HG02943 (cell line): ENCODE data around the gene SHLD1.
"Not testable (repeated sequence)": the region's sequence is repeated elsewhere in the genome, so short reads cannot be mapped to it uniquely, and the experiment has no call there.

ENCODE experiments used
- ATAC-seq: cut with Tn5 transposase; IDR thresholded peaks from one replicate; pipeline ENCODE4 v1.9.1; 2021; ENCODE audit warnings: mild to moderate bottlenecking, low read depth, moderate library complexity; ENCODE audit not compliant: unreplicated experiment

SHLD1 gene

GRCh38 chr20:5779071-5779900 lies 29.1 kb downstream of the SHLD1 start:
- no peak for ATAC-seq

GRCh38 chr20:5780846-5781217 lies 30.6 kb downstream of the SHLD1 start:
- no peak for ATAC-seq

- ATAC-seq: not testable (repeated sequence)
These were observed 31.2 kb downstream of the SHLD1 start for GRCh38 chr20:5781367-5781766.

GRCh38 chr20:5781798-5782750 lies 31.9 kb downstream of the SHLD1 start:
- ATAC-seq: no peak

- no peak for ATAC-seq
These were observed 34.5 kb downstream of the SHLD1 start for GRCh38 chr20:5784735-5785134.

- ATAC-seq: no peak
These were observed 34.9 kb downstream of the SHLD1 start for GRCh38 chr20:5785146-5785545.

- ATAC-seq: no peak
These were observed 37.0 kb downstream of the SHLD1 start for GRCh38 chr20:5786930-5787795.

- no peak for ATAC-seq
These were observed 37.6 kb downstream of the SHLD1 start for GRCh38 chr20:5787796-5788165.

GRCh38 chr20:5788385-5788895 lies 38.2 kb downstream of the SHLD1 start:
- ATAC-seq: peak; percentile 89

GRCh38 chr20:5789827-5790226 lies 39.6 kb downstream of the SHLD1 start:
- no peak for ATAC-seq

- no peak for ATAC-seq
These were observed 43.7 kb downstream of the SHLD1 start for GRCh38 chr20:5793916-5794315.

- no peak for ATAC-seq
These were observed 46.3 kb downstream of the SHLD1 start for GRCh38 chr20:5796331-5797040.

- ATAC-seq: no peak
These were observed 47.0 kb downstream of the SHLD1 start for GRCh38 chr20:5797165-5797564.

- peak; percentile 85 for ATAC-seq
These were observed 47.8 kb downstream of the SHLD1 start for GRCh38 chr20:5797843-5798462.

GRCh38 chr20:5803754-5804303 lies 53.6 kb downstream of the SHLD1 start:
- not testable (repeated sequence) for ATAC-seq

GRCh38 chr20:5806457-5807263 lies 56.5 kb downstream of the SHLD1 start:
- no peak for ATAC-seq

GRCh38 chr20:5807431-5807830 lies 57.2 kb downstream of the SHLD1 start:
- no peak for ATAC-seq

GRCh38 chr20:5808901-5809300 lies 58.7 kb downstream of the SHLD1 start:
- ATAC-seq: no peak
